GM12874 (cell line): ENCODE results near the gene CXXC4.

ENCODE experiments used
- TF ChIP-seq, protein P1 (sequence below): IDR thresholded peaks from 2 replicates; pipeline ENCODE4 v1.5.1; 2011; ENCODE audit warnings: low read depth, mild to moderate bottlenecking, control low read depth, low read length, moderate library complexity; ENCODE audit not compliant: insufficient read depth

The CXXC4 gene

GRCh38 chr4:104444685-104445084, 50.0 kb downstream of the CXXC4 start:
- TF ChIP-seq, protein P1, sequence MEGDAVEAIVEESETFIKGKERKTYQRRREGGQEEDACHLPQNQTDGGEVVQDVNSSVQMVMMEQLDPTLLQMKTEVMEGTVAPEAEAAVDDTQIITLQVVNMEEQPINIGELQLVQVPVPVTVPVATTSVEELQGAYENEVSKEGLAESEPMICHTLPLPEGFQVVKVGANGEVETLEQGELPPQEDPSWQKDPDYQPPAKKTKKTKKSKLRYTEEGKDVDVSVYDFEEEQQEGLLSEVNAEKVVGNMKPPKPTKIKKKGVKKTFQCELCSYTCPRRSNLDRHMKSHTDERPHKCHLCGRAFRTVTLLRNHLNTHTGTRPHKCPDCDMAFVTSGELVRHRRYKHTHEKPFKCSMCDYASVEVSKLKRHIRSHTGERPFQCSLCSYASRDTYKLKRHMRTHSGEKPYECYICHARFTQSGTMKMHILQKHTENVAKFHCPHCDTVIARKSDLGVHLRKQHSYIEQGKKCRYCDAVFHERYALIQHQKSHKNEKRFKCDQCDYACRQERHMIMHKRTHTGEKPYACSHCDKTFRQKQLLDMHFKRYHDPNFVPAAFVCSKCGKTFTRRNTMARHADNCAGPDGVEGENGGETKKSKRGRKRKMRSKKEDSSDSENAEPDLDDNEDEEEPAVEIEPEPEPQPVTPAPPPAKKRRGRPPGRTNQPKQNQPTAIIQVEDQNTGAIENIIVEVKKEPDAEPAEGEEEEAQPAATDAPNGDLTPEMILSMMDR = no peak

GRCh38 chr4:104436542-104436941, 58.2 kb downstream of the CXXC4 start:
- TF ChIP-seq, protein P1 = no peak

DNA sequence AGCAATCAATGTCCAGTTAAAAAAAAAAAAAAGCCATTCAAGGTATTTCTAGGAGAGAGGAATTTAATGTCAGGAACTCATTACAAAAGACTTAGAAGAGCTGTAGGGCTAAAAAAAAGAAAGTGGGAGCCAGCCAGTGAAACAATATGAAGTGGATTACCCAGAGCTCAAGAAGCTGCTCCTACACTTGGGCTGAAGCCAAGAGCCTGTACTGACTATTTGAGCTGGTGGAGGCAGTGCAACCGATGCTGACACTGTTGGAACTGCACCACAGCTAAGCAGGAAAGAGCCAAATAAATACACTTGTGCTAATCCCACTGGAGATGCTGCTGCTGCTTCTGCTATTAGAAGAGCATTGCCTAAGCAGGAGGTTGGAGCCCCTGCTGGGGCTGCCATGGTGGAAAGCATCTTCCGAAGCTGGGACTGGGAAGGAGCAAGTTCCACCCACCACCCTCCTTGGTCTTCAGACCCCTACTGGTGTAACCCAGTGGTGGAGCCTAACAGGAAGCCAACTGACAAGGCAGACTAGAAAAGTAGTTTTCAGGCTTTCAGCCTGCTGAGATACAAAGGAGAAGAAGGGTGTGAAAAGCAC, 65.4 kb downstream of the CXXC4 start:
- TF ChIP-seq, protein P1 = no peak

- TF ChIP-seq, protein P1 = no peak
Observed at GRCh38 chr4:104425948-104426347, 68.7 kb downstream of the CXXC4 start.

DNA sequence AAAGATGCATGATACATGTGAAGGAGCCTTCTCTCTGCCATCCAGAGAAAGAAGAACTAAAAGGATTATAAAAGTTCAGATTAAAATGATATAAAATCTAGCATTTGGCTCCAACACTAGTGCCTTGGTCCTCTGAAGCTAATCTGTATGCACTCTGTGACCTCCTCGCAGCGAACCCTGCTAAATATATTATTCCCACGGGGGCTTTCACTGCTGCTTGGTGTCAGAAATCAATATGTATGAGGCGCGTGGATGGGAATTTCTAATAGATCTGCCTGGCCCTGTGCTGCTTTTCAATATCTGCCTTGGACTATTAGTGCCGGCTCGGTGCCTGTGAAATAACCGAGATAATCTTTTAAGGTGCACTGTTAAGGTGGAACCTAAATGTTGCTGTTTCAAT, 69.7 kb downstream of the CXXC4 start:
- TF ChIP-seq, protein P1 = no peak

GRCh38 chr4:104424475-104424941, 70.2 kb downstream of the CXXC4 start:
- TF ChIP-seq, protein P1 = no peak

DNA sequence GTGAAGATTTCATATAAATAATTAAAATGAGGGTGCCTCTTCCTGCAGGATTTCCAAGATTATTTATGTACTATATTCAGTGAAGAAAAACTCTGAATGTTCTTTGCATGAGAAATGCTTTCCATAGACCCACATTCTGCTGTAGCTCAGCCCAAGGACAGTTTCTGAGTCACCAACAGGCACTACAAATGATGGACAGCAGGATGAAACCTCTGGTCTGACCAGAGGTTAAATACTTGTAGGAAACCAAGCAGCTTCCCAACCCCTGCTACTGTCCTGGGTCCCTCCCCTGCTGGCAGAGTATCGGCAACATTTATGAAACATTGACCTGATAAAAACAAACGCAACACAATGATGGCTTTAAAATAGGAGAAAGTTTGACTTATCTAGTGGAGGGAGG, 73.1 kb downstream of the CXXC4 start:
- TF ChIP-seq, protein P1 = no peak
